WI38 (cell line): ENCODE data around the gene TMCO4.
A peak's percentile ranks its signal among the peaks of the same experiment; 100 is the strongest.

Experiments used
- H3K4me3 ChIP-seq: 2 replicates; pipeline ENCODE4 v1.5.1; 2011; ENCODE audit warnings: low read depth, mild to moderate bottlenecking, control low read depth, low read length
- CTCF ChIP-seq: IDR thresholded peaks from 2 replicates; pipeline ENCODE4 v1.5.1; 2012; ENCODE audit warnings: low read depth, mild to moderate bottlenecking, control low read depth, low read length

TMCO4 gene

GRCh38 chr1:19665186-19665495 is 134.6 kb downstream of the TMCO4 start:
- TF ChIP-seq CTCF = no peak
- no peak overlapping the region for H3K4me3 ChIP-seq

GRCh38 chr1:19664453-19665185 is 135.1 kb downstream of the TMCO4 start, which contains the start of gene HTR6:
Gene HTR6 (plus strand): TSS chr1:19664875. CDS start chr1:19665754, 879 bp downstream.
- no peak within 1 kb of the TSS for H3K4me3 ChIP-seq
- no peak for TF ChIP-seq CTCF

- no peak overlapping the region for H3K4me3 ChIP-seq
- no peak for TF ChIP-seq CTCF
Observed at GRCh38 chr1:19662313-19662712, 137.4 kb downstream of the TMCO4 start.

GRCh38 chr1:19661721-19662228 is 137.9 kb downstream of the TMCO4 start:
- TF ChIP-seq CTCF = peak; percentile 34; the same call in 1 of the 2 replicates

GRCh38 chr1:19658186-19658585 is 141.5 kb downstream of the TMCO4 start:
- no peak for TF ChIP-seq CTCF

More at GRCh38 chr1:19661721-19662228, 137.9 kb downstream of the TMCO4 start:
- no peak overlapping the region for H3K4me3 ChIP-seq

GRCh38 chr1:19657511-19657910 is 142.2 kb downstream of the TMCO4 start:
- no peak overlapping the region for H3K4me3 ChIP-seq
- TF ChIP-seq CTCF = no peak

More at GRCh38 chr1:19658186-19658585, 141.5 kb downstream of the TMCO4 start:
- H3K4me3 ChIP-seq = no peak overlapping the region

GRCh38 chr1:19656780-19657466 is 142.8 kb downstream of the TMCO4 start:
- H3K4me3 ChIP-seq = no peak overlapping the region
- no peak for TF ChIP-seq CTCF
